SK-N-SH (cell line): Measurements from ENCODE around the gene TTC39A. TPM values are rescaled to one million over a fixed set of nuclear protein-coding genes. Genes with fewer than 3 reads are reported as not detected.

ENCODE experiments used
- CTCF ChIA-PET: fragments of 300-600, 350-600 bp; formaldehyde crosslinking; extraction: SDS; loops from one replicate; lab custom pipeline; 2021; lab: Yijun Ruan, JAX
- POLR2A ChIA-PET: fragments of 350-600 bp; sonication (Branson Sonifier 250); formaldehyde crosslinking; extraction: SDS; loops from one replicate; lab custom pipeline; 2020; ENCODE audit warnings: antibody characterized with exemption, inconsistent platforms; lab: Yijun Ruan, JAX
- DNase-seq: peaks from one replicate; pipeline ENCODE4 v3.0.0; 2012
- H2AFZ ChIP-seq: fragments of 200-600 bp; sonication (generic); 2 replicates; pipeline ENCODE4 v1.8.1; 2016; ENCODE audit warnings: antibody characterized with exemption, mild to moderate bottlenecking, low read depth
- H3F3A ChIP-seq: fragments of 200-600 bp; sonication (generic); replicated peaks from 2 replicates; pipeline ENCODE3; 2016; ENCODE audit warnings: antibody characterized with exemption, mild to moderate bottlenecking; ENCODE audit not compliant: insufficient read depth
- H3K27ac ChIP-seq, 2 experiments: fragments of 200-500 bp in 1 of 2; fragments of 200-600 bp in 1 of 2; sonication (Bioruptor generic) in 1 of 2; sonication (generic), shearing (Covaris generic) in 1 of 2; 2 replicates each; pipeline versions ENCODE4 v1.5.1 to v1.6.1; 2014 to 2016; ENCODE audit warnings: low read depth in 2 of 2, inconsistent platforms in 1 of 2, low read length in 1 of 2, mild to moderate bottlenecking in 1 of 2, mixed read lengths in 1 of 2
- H3K27me3 ChIP-seq: fragments of 200-600 bp; sonication (generic), shearing (Covaris generic); 2 replicates; pipeline ENCODE4 v1.6.1; 2016; ENCODE audit warnings: mixed run types; ENCODE audit not compliant: insufficient read depth
- H3K36me3 ChIP-seq, 2 experiments: fragments of 200-500 bp in 1 of 2; fragments of 200-600 bp in 1 of 2; sonication (Bioruptor generic) in 1 of 2; sonication (generic) in 1 of 2; replicated peaks in 1 of 2; 2 replicates each; pipeline versions ENCODE3 to v1.5.1; 2014 to 2016; ENCODE audit warnings: low read length in 1 of 2, mild to moderate bottlenecking in 1 of 2; ENCODE audit not compliant: insufficient read depth in 2 of 2, control insufficient read depth in 1 of 2
- H3K4me1 ChIP-seq, 2 experiments: fragments of 200-500 bp in 1 of 2; fragments of 200-600 bp in 1 of 2; sonication (Bioruptor generic) in 1 of 2; sonication (generic), shearing (Covaris generic) in 1 of 2; 2 replicates each; pipeline versions ENCODE4 v1.5.1 to v1.6.1; 2014 to 2016; ENCODE audit warnings: low read depth in 1 of 2, low read length in 1 of 2, mixed run types in 1 of 2; ENCODE audit not compliant: insufficient read depth in 2 of 2, control insufficient read depth in 1 of 2
- H3K4me2 ChIP-seq: fragments of 200-600 bp; sonication (generic), shearing (Covaris generic); 2 replicates; pipeline ENCODE4 v1.6.1; 2017; ENCODE audit warnings: mixed run types
- H3K4me3 ChIP-seq, 2 experiments: fragments of 200-500 bp in 1 of 2; fragments of 200-600 bp in 1 of 2; sonication (Bioruptor generic) in 1 of 2; sonication (generic), shearing (Covaris generic) in 1 of 2; 2 replicates each; pipeline versions ENCODE4 v1.5.1 to v1.8.1; 2014 to 2016; ENCODE audit warnings: low read depth in 2 of 2, inconsistent platforms in 1 of 2, low read length in 1 of 2, mild to moderate bottlenecking in 1 of 2, mixed read lengths in 1 of 2, moderate library complexity in 1 of 2
- H3K79me2 ChIP-seq: fragments of 200-600 bp; sonication (generic); 2 replicates; pipeline ENCODE4 v1.8.1; 2017; ENCODE audit warnings: mild to moderate bottlenecking; ENCODE audit not compliant: insufficient read depth
- H3K9ac ChIP-seq: fragments of 200-600 bp; sonication (generic); 2 replicates; pipeline ENCODE4 v1.6.1; 2017; ENCODE audit warnings: mixed run types
- H3K9me2 ChIP-seq: fragments of 200-600 bp; sonication (generic); 2 replicates; pipeline ENCODE4 v1.6.1; 2017; ENCODE audit warnings: mixed run types
- H3K9me3 ChIP-seq: fragments of 200-600 bp; sonication (generic); 2 replicates; pipeline ENCODE4 v1.6.1; 2017; ENCODE audit warnings: mixed run types, mild to moderate bottlenecking, moderate library complexity
- H4K20me1 ChIP-seq: fragments of 200-600 bp; sonication (generic); 2 replicates; pipeline ENCODE4 v1.6.1; 2017; ENCODE audit warnings: mild to moderate bottlenecking, mixed run types; ENCODE audit not compliant: insufficient read depth
- CHD2 ChIP-seq: fragments of 150-350 bp; IDR thresholded peaks from 2 replicates; pipeline ENCODE4 v1.6.1; 2018; ENCODE audit warnings: low read length; ENCODE audit not compliant: partially characterized antibody
- EP300 ChIP-seq, 2 experiments: IDR thresholded peaks; 2 replicates each; pipeline versions ENCODE4 v1.4.0 to v1.6.1; 2012; ENCODE audit warnings: borderline replicate concordance in 1 of 2, low read depth in 1 of 2, low read length in 1 of 2
- EZH2phosphoT487 ChIP-seq: fragments of 200-600 bp; sonication (generic); IDR thresholded peaks from 2 replicates; pipeline ENCODE4 v1.6.1; 2017; ENCODE audit warnings: low read depth, mixed run types, mild to moderate bottlenecking, antibody characterized with exemption, moderate library complexity, borderline replicate concordance
- FOSL2 ChIP-seq: IDR thresholded peaks from 2 replicates; pipeline ENCODE4 v1.4.0; 2012; ENCODE audit warnings: low read depth, mild to moderate bottlenecking, moderate library complexity, borderline replicate concordance
- FOXJ3 ChIP-seq: sonication (generic); formaldehyde crosslinking; IDR thresholded peaks from 2 replicates; pipeline ENCODE4 v1.5.1; 2020; ENCODE audit warnings: mild to moderate bottlenecking, missing genetic modification reagents
- FOXM1 ChIP-seq: IDR thresholded peaks from 2 replicates; pipeline ENCODE4 v1.4.0; 2012; ENCODE audit warnings: low read depth, mild to moderate bottlenecking
- GATA2 ChIP-seq: sonication (generic); formaldehyde crosslinking; IDR thresholded peaks from 2 replicates; pipeline ENCODE4 v1.5.0; 2020; ENCODE audit warnings: mild to moderate bottlenecking, missing genetic modification reagents
- JUND ChIP-seq: IDR thresholded peaks from 2 replicates; pipeline ENCODE4 v1.4.0; 2012
- MAX ChIP-seq: IDR thresholded peaks from 2 replicates; pipeline ENCODE4 v1.4.0; 2012; ENCODE audit warnings: low read depth
- MEF2A ChIP-seq: IDR thresholded peaks from 2 replicates; pipeline ENCODE4 v1.4.0; 2012; ENCODE audit warnings: low read depth, borderline replicate concordance
- MXI1 ChIP-seq: IDR thresholded peaks from 2 replicates; pipeline ENCODE4 v1.6.1; 2012; ENCODE audit warnings: mild to moderate bottlenecking, low read depth, low read length, improper control_type of control experiment
- NFIC ChIP-seq: IDR thresholded peaks from 2 replicates; pipeline ENCODE4 v1.4.0; 2012; ENCODE audit warnings: borderline replicate concordance
- NRF1 ChIP-seq: IDR thresholded peaks from 2 replicates; pipeline ENCODE4 v1.6.1; 2012; ENCODE audit warnings: low read depth, mild to moderate bottlenecking, low read length
- POLR2AphosphoS5 ChIP-seq: IDR thresholded peaks from 2 replicates; pipeline ENCODE4 v1.6.1; 2012; ENCODE audit warnings: low read depth, low read length
- RAD21 ChIP-seq: IDR thresholded peaks from 2 replicates; pipeline ENCODE4 v1.6.1; 2012; ENCODE audit warnings: mild to moderate bottlenecking, low read length
- RCOR1 ChIP-seq: fragments of 150-350 bp; IDR thresholded peaks from 2 replicates; pipeline ENCODE4 v1.6.1; 2017; ENCODE audit warnings: antibody characterized with exemption, low read length
- RFX5 ChIP-seq: IDR thresholded peaks from 2 replicates; pipeline ENCODE4 v1.6.1; 2012; ENCODE audit warnings: mild to moderate bottlenecking, improper control_type of control experiment, low read length
- RXRA ChIP-seq: IDR thresholded peaks from 2 replicates; pipeline ENCODE4 v1.4.0; 2012; ENCODE audit warnings: low read depth, mild to moderate bottlenecking, borderline replicate concordance
- TAF1 ChIP-seq: IDR thresholded peaks from 2 replicates; pipeline ENCODE4 v1.6.1; 2012; ENCODE audit warnings: low read depth, mild to moderate bottlenecking, low read length, moderate library complexity, borderline replicate concordance
- TCF12 ChIP-seq: IDR thresholded peaks from 2 replicates; pipeline ENCODE4 v1.4.0; 2012
- TEAD4 ChIP-seq: IDR thresholded peaks from 2 replicates; pipeline ENCODE4 v1.4.0; 2012; ENCODE audit warnings: mild to moderate bottlenecking, borderline replicate concordance; ENCODE audit not compliant: insufficient read depth
- USF1 ChIP-seq: IDR thresholded peaks from 2 replicates; pipeline ENCODE4 v1.4.0; 2012; ENCODE audit warnings: low read depth, borderline replicate concordance
- USF2 ChIP-seq: fragments of 150-350 bp; IDR thresholded peaks from 2 replicates; pipeline ENCODE4 v1.6.1; 2017; ENCODE audit warnings: antibody characterized with exemption, low read length, low read depth, borderline replicate concordance
- YY1 ChIP-seq: IDR thresholded peaks from 2 replicates; pipeline ENCODE4 v1.4.0; 2012; ENCODE audit warnings: low read depth, mild to moderate bottlenecking
- WGBS: methylation state at CpG from one replicate; pipeline ENCODE4 v1.1.6; 2017; ENCODE audit warnings: low lambda C conversion rate; 5-methylcytosine and 5-hydroxymethylcytosine counted together
- polyA plus RNA-seq, 3 experiments: library from polyadenylated mRNA; depleted of rRNA; stranded (reverse); fragments of >200 nt; gene quantifications; 2 replicates each; pipeline ENCODE4 v1.2.3, GENCODE V29; 2012
- TF ChIP-seq, protein P1 (sequence below): IDR thresholded peaks from 2 replicates; pipeline ENCODE4 v1.4.0; 2012; ENCODE audit warnings: low read depth, borderline replicate concordance

TTC39A gene
- polyA plus RNA-seq, 1 of the 3 experiments (the other 2 are of a cell fraction) = 0.97 TPM

GRCh38 chr1:51265618-51266017 is 64.7 kb downstream of the TTC39A start:
- Histone ChIP-seq H4K20me1 (peaks cover 17% of the 10 kb centered on the region), H3K4me3 (no peak overlapping the region), H3K4me1 (peaks cover 9 to 63% of the 10 kb centered on the region in 2 experiments), H3K27ac (peak overlapping the region; percentile 4 to 78; a peak in 3 of 4 replicates), H2AFZ (no peak overlapping the region), H3K9ac (no peak overlapping the region), H3K9me3 (no peaks in the 10 kb centered on the region), H3F3A (peaks cover 38% of the 10 kb centered on the region), H3K79me2 (peaks cover 88% of the 10 kb centered on the region), H3K27me3 (no peaks in the 10 kb centered on the region), H3K4me2 (peak overlapping the region; percentile 51; the same call in 1 of the 2 replicates), H3K9me2 (no peaks in the 10 kb centered on the region), H3K36me3 (peaks cover 2 to 5% of the 10 kb centered on the region in 2 experiments)
- DNase-seq = no peak
- WGBS = 87% methylated on average over 4 of the region's 4 CpGs
- ChIA-PET CTCF (interaction anchor here (1.5 kb wide), 1 partner anchor 31 kb away, joined by 3 read pairs; no protein-coding TSS in a partner anchor), POLR2A (interaction anchor here (0.7 kb wide), 1 partner anchor 11 kb away, joined by 3 read pairs; no protein-coding TSS in a partner anchor)
- TF ChIP-seq FOXM1 = no peak
- no peak for TF ChIP-seq YY1
- no peak for TF ChIP-seq RXRA
- no peak for TF ChIP-seq GATA2
- no peak for TF ChIP-seq RAD21
- TF ChIP-seq POLR2AphosphoS5 = no peak
- no peak for TF ChIP-seq MXI1
- TF ChIP-seq TEAD4 = no peak
- TF ChIP-seq TAF1 = no peak
- TF ChIP-seq MEF2A = no peak
- no peak for TF ChIP-seq TCF12
- no peak for TF ChIP-seq MAX
- TF ChIP-seq FOXJ3 (CRISPR knock-in tag) = no peak
- TF ChIP-seq CHD2 = no peak
- no peak for TF ChIP-seq EP300 (IDR thresholded peaks at IDR 0.05; ENCODE audit: borderline replicate concordance in 1 of 2, low read depth in 1 of 2, low read length in 1 of 2)

- Histone ChIP-seq H3K36me3 (no peaks in the 10 kb centered on the region), H3K4me1 (peaks cover 9 to 69% of the 10 kb centered on the region in 2 experiments), H3K27me3 (no peaks in the 10 kb centered on the region), H3K4me3 (no peak overlapping the region), H4K20me1 (peaks cover 29% of the 10 kb centered on the region), H3F3A (peaks cover 34% of the 10 kb centered on the region), H3K9ac (peak overlapping the region; percentile 18; the same call in 1 of the 2 replicates), H3K9me3 (no peaks in the 10 kb centered on the region), H3K27ac (peak overlapping the region; percentile 29 to 78; a peak in 3 of 4 replicates), H3K4me2 (peak overlapping the region; percentile 51), H3K79me2 (peaks cover 91% of the 10 kb centered on the region), H2AFZ (no peak overlapping the region), H3K9me2 (no peaks in the 10 kb centered on the region)
- CTCF ChIA-PET = interaction anchor here (0.7 kb wide), 1 partner anchor 72 kb away, joined by 4 read pairs; no protein-coding TSS in a partner anchor
- no peak for DNase-seq
- 13% methylated on average over 3 of the region's 3 CpGs for WGBS
- POLR2A ChIA-PET = no interaction called here
- peak; percentile 77 for TF ChIP-seq JUND
- TF ChIP-seq MXI1 = no peak
- TF ChIP-seq GATA2 = no peak
- TF ChIP-seq RFX5 = no peak
- peak in 1 of 2 experiments; percentile 83; a peak in 1 of 4 replicates for TF ChIP-seq EP300 (IDR thresholded peaks at IDR 0.05; ENCODE audit: borderline replicate concordance in 1 of 2, low read depth in 1 of 2, low read length in 1 of 2)
- peak; percentile 74 for TF ChIP-seq TEAD4
- TF ChIP-seq EZH2phosphoT487 = no peak
- TF ChIP-seq CHD2 = no peak
- peak; percentile 40; the same call in 1 of the 2 replicates for TF ChIP-seq MAX
- TF ChIP-seq RCOR1 = no peak
- no peak for TF ChIP-seq FOXJ3 (CRISPR knock-in tag)
- peak; percentile 67 for TF ChIP-seq NFIC
- TF ChIP-seq FOSL2 = peak; percentile 70; the same call in 1 of the 2 replicates
- TF ChIP-seq USF2 = no peak
- TF ChIP-seq, protein P1, sequence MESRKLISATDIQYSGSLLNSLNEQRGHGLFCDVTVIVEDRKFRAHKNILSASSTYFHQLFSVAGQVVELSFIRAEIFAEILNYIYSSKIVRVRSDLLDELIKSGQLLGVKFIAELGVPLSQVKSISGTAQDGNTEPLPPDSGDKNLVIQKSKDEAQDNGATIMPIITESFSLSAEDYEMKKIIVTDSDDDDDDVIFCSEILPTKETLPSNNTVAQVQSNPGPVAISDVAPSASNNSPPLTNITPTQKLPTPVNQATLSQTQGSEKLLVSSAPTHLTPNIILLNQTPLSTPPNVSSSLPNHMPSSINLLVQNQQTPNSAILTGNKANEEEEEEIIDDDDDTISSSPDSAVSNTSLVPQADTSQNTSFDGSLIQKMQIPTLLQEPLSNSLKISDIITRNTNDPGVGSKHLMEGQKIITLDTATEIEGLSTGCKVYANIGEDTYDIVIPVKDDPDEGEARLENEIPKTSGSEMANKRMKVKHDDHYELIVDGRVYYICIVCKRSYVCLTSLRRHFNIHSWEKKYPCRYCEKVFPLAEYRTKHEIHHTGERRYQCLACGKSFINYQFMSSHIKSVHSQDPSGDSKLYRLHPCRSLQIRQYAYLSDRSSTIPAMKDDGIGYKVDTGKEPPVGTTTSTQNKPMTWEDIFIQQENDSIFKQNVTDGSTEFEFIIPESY = no peak
- no peak for TF ChIP-seq RAD21
- no peak for TF ChIP-seq NRF1
- TF ChIP-seq USF1 = no peak
Observed at GRCh38 chr1:51264451-51264850, 65.9 kb downstream of the TTC39A start.
